HG03571 (cell line): ENCODE results near the gene TLE7.

ENCODE experiments used
- ATAC-seq: cut with Tn5 transposase; IDR thresholded peaks from one replicate; pipeline ENCODE4 v1.9.1; 2021; ENCODE audit not compliant: unreplicated experiment

TLE7 gene

DNA sequence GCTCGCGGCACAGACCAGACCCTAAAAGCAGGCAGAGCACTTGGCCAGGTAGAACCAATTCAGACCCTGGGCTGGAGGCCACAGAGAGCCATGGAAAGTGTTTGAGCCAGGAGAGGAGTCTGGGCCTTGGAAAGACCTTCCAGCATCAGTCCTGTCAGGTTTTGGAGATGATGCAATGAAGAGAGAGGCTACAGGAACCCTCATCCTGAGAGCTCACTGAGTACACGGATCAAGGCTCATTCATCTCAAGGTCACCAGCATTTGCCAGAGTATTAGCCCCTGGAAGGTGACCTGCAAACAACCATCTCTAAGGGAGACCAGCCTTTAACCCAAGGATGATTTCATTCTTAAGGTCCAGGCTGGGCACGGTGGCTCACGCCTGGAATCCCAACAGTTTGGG, 27.8 kb downstream of the TLE7 start:
- no peak for ATAC-seq

DNA sequence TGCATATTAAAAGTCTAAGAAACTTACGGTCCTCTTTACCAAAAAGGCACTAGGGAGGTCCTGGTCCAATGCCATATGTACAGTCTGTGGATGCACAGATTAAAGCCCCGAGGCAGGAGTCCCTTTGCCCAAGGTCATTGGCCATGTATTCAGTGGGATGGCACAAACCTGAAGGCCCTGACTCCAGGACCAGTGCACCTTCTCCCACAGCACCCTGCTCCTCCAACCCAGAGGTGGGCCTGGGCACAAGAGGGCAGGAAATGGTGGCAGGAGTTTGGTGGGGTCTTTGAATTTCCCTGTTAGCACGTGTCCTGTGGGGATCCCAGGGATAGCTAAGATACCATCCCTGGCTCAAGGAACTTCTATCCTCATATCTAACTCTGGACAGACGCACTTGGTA, 28.5 kb downstream of the TLE7 start:
- no peak for ATAC-seq

DNA sequence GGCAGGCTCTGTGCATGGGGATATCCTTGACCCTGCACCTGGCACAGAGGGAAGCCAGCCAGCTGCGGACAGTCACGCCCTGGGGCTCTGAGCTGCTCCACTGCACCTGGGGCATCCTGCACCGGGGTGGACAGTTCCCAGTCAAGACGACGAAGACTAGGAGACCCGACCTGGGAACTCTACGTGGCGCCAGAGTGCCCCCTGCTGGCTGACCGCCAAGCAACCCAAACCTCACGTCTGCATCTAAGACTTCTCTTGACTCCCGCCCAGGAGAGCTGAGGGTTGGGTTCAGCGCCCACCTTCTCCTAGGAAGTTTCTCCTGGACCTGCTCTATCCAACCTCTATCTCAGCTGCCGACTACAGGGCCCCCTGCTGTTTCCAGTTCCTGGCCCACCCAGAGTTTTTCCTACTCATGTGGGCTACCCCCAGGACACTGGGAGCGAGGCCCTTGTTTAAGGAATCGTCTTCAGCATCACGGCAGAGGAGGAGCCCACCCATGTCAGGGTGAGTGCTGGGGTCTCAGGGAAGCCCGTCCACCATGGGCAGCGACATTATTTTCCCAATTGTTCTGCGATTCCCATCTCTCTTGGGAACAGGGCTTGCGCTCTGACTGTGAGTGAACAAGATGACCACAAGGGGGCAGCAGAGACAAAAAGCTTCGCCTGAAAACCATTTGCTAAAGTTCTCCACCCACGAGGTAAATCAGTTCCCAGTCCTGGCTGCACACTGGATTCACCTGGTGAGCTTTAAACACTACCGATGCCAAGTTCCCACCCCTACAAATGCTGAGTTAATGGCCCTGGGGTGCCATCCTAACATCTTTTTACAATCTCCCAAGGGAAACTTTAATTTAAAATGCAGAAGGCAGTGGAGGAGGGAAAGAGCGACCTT, 29.3 kb downstream of the TLE7 start:
- ATAC-seq: no peak

DNA sequence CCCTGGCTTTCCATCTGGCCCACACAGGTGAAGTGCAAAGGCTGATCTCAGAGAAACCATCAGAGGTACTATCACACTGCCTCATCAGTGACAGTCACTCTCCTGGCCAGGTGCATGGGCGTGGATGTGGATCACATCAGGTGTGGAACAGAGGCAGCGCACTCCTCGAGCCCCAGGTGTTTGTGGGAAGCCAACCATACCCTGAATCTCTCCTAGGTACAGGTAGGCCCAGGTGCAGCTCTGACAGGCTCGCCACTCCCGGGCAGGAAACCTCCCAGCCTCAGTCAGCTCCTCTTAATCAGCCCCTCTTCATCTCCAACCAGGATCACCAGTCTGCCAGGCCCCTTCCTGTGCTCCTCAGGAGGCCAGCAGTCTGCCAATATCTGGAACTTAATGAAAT, 31.7 kb downstream of the TLE7 start:
- no peak for ATAC-seq

DNA sequence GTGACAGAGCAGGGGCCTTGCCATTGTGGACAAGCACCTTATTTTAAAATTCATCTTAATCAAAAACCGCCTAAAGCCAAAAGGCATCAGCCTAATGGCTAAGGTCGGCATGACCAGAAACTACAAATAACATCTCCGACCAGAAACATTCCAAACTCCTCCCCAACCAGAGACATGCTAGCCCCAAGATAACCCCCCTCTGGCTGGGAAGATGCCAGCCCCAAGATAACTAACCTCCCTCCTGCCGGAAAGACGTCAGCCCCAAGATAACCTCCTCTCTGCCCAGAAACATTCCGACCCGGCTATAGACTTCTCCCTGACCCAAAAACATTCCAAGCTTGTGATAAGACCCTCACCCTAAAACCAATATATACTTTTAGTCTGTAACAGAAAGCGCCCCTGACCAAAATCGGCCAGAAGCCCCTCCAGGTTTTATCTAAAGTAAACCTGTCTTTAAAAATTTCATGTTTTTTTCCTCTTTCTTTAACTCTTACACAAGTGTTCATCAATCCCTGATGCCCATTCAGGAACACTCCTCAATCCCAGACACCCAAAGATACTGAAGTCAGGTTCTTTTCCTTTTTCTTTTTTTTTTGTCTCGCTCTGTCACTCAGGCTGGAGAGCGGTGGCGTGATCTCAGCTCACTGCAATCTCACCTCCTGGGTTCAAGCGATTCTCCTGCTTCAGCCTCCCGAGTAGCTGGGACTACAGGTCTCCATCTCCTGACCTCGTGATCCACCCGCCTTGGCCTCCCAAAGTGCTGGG, 32.7 kb downstream of the TLE7 start:
- ATAC-seq: no peak

DNA sequence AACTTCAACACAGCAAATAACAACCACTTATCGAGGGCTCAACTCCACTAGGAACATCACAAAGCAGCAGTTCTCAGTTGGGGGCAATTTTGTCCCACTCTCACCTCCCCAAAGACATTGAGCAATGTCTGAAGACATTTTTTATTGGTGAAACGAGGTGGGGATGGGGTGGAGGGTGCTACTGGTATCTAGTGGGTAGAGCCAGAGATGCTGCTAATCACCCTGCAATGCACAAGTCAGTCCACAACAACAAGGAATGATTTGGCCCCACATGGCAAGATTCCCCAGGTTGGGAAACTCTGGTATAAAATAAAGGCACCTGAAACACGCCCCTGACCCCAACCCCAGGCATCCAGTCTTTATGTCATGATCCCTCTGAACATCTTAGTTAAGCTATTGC, 33.3 kb downstream of the TLE7 start:
- ATAC-seq: no peak

DNA sequence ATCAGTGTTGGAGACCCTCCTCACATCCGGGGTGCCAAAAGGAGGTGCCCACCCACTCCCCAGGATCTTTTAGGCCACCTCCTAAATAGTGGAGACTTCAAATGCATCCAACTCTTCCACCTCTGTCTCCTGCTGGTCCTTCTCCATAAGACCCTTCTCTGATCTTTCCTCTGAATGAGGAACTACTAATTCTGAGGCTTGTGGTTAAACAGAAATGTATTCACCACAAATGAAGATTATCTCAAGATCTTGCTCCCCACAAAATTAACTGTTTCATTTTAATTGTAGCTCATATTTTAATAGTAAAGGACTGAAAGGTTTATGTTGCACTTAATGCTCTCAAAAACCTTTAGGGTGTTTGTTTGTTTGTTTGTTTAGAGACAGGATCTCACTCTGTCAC, 34.1 kb downstream of the TLE7 start:
- ATAC-seq: no peak

DNA sequence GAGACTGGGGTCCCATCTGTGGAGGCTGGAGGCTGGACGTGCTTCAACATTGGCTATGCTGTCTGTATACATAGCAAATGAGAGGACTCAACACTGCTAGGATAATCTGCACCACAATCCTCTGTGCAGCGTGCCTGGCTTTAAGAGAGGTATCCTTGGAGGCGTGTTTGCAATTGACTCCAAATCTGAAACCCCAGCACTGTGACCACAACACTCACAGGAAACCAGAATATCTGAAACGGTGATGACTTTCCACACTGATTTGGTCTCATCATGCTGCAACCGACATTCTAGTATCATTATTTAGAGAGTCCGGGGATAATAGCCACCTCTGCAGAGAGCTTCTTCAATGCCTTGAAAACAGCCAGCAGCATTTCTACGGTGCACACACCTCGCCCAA, 35.1 kb downstream of the TLE7 start:
- ATAC-seq: no peak

DNA sequence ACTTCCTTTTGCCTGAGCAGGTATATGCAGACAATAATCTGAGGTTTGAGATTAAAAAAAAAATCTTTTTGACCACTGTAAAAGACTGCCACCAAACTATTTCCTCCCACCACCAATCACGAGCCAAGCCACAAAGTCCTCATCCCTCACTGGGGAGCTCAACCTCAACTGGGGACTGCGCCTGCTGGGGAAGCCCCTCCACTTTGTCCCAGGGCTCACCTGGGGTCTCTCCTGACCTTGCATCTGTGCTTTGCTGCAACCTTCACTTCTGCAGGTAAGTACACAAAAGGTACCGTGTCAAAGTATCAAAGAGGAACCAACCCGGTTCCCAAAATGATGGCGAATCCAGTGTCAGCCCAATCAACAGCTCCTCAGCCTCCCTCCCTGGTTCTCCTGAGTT, 35.5 kb downstream of the TLE7 start:
- ATAC-seq: no peak

DNA sequence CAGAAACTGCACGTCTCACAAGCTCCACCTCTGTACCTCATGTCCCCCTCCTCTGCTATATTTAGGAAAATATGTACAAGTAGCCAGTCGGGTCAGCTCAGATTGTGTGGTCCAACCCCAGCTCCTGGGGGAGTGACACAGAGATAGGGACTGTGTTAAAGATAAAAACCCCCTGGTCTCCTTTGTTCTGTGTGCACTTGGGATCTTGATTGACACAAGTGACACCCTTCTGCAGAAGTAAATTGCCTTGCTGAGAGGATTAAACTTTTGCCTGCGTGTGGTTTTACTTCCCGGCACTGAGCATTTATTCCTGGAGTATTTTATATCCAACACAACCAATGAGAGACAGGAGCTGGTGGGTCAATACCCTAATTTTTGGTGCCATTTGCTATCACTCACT, 37.5 kb downstream of the TLE7 start:
- no peak for ATAC-seq

DNA sequence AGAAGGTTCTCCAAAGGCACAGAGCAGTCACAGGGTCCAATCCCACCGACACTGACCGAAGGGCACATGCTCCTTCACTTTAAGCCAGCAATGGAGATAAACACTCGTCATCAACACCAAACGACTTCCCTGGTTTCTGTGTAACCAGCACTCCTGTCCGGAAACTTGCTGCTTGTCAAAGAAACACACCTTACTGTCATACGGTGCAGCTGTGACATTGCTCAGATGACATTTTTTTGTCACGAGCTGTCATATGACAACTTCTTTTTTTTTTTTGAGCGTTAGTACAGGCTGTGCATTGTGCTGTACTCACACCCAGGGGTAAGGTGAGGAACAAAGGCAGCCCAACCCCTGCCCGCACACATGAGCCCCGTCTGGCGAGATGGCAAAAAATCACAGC, 39.2 kb downstream of the TLE7 start:
- no peak for ATAC-seq

DNA sequence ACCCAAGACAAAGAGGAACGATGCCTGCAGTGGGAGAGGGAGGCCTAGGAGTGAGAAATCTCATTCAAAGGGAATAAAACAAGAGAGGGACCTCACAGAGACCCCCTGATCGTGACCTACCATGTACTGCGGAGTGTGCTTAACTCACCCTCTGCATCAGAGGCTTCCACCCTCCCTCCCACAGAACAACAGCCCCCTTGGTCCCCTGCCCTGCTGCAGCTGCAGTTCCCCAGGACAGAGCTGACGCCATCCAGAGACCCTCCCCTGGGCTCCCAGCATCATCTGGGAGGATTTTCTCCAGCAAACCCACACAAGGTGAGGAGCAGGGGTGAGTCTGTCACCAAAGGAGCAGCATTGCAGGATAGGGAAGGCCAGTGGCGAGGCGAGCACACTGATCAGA, 39.8 kb downstream of the TLE7 start:
- ATAC-seq: no peak

DNA sequence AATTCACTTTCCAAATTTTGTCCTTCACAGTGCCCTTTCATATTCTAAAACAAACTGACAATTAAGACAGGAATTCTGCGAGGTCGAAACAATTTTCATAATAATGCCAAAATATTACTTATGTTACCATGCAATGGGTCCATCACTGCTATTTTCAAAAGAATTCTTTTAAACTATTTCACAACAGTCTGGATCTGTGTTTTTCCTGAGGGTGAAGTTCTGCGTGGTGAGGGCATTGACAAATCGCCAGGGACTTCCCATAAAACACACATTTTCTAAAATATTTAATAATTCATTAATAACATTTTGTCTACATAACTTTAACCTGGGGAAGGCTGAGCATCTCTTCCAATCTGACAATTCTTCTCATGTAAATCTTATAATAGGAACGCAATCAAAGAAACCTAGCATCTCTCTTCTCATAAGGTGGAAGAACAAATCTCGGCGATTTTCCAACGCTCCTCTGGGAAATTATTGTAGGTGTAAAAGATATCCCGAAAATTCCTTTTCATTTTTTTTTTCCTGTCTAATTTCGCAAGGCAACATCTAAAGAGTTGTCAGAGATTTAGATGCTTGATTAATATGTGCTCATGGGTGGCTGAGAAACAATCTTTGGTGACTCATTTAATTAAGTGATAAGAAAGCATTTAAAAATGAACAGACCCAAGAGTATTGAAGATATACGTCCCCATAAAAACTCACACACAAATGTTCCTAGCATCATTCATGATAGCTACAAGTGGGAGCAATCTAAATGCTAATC, 41.9 kb downstream of the TLE7 start:
- ATAC-seq: no peak

DNA sequence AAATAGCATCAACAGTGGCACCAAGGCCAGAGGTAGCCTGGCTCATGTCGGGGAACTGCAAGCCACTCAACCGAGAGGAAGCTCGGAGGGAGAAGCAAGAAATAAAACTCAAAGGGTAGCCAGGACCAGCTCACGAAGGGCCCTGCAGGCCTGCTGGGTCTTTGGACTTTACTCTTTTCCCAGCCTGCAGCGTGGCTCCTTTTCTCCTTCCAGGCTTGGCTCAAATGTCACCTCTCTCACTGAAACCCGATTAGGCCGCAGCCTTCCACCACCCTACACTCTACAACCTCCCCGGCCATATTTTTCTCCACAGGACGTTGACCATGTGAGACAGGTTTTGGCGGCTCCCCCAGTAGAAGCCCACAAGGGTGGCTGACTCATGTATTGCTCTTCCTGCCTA, 45.3 kb downstream of the TLE7 start:
- ATAC-seq: no peak

DNA sequence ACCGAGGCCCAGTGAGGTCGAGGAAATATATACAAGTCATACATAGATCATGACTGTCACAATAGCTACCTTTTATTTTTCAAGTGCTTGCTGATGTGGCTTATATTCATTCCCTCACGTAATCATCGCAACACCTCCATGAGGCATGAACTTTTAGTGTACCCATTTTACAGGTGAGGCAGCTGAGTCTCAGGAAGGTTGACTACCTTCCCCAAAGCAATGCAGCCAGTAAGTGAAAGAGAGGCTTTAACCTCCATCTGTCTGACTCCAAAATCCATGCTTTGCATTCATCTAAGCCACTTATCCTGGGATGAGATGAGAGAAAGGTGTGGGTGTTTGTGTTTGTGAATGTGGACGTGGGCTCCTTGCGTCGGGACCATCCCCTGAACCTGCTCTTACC, 52.5 kb downstream of the TLE7 start:
- no peak for ATAC-seq

DNA sequence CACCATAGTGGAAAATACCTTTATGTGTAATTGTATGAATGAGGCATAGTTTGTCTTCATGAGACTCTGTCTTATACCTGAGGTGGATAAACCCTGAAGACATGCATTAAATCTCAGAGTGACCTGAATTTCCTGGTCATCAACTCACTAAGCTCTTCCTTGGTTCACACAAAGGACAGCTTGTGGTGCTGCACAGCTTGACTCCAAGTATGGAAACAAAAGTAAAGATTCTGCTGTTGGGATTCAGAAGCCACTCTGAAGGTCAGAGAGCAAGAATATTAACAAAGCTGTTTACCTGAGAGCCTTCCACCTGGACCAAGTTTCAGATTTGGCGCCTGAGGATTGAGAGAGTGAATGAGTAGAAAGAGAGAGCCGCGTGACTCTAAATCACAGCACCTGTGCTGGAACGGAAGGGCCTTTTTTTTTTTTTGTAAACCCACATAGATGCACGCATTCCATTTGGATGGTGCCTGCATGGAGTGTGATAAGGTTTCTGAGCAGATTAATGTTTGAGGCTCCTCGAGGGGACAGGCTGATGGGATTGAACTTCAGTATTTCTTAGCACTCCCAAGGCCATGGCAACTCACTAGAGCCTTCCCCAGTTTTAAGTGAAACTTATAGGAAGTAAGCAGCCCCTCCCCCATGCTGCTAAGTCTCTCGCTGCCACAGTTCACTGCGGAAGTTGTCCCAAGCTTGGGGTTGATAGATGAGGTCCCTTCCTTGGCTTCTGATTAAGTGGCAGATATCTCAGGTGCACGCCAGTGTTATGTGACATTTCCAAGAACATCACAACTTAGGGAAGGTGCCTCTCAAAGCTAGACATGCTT, 54.6 kb downstream of the TLE7 start:
- no peak for ATAC-seq

DNA sequence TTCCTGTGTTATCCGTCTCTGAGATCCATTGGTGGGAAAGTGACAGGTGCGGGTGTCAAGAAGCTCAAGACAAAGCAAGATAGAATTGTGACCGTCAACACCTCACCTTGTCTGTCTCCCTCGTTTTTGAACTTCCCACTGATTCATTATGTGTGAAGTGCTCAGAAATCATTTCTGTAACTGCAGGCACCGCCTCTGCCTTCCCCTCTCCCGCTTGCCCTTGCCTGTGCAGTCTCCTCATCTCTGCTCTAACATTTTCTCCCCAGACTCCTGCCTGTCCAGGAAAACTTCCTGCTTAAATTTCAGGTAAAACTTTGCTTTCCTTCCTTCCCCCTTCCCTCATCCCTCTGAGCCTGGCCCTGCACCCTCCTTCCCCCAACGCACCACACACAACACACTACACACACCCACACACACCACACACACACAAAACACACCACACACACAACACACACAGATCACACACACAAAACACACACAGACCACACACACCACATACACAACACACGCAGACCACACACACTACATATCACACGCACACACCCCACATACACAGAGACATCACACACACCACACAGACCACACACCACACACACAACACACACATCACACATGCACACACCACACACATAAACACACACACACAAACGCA, 57.7 kb downstream of the TLE7 start:
- no peak for ATAC-seq

DNA sequence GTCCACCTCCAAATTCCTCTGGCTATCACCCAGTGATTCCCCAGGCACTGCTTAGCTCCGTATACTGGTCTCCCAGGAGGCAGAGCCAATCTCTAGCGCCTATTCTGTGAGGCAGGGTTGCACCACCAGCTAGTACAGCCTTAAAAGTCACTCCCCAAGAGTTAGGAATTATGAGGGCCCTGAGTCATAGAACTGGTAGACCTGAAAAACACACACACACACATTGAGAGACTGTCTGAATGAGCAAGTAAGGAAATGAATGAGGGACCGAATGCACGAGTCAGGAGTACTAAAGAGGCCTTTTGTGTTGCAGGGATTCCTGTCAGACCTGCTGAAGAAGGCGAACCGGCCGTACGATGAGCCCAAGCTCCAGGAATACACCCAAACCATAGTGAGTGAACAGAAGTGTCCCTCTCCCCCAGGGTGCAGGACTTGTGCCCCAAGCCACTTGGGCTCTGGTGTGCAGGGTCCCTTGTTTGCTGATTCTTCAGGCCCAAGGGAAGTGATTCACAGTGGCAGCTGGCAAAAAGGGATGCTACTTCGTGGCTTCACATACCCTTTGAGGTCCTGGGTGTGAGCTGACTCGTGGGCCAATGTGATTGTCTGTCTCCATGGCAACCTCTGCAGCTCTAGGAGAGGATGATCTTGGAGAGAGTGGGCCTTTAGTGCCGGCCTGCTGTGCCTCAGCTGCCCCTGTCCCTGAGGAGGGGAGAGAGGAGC, 58.6 kb downstream of the TLE7 start:
- no peak for ATAC-seq

DNA sequence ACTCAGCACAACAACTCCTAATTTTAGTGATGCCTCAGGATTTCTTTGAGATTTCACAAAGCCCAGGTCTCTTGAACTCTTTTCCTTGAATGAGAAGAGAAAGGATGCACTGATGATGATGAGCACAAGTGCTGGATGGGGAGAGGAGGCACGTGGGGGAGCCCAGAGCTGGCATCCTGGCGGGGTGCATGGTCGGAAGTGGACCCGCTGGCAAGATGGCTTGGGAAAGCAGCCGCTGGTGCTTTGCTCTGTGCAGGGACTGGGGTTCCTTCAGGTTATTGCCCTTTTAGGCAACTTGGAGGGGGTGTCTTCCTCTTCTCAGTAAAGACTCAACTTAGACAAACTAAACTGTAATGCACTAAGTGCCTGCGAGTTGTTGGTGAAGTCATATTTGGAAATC, 61.0 kb downstream of the TLE7 start:
- no peak for ATAC-seq
